Measurements from ENCODE around the gene HRAS.

DNA sequence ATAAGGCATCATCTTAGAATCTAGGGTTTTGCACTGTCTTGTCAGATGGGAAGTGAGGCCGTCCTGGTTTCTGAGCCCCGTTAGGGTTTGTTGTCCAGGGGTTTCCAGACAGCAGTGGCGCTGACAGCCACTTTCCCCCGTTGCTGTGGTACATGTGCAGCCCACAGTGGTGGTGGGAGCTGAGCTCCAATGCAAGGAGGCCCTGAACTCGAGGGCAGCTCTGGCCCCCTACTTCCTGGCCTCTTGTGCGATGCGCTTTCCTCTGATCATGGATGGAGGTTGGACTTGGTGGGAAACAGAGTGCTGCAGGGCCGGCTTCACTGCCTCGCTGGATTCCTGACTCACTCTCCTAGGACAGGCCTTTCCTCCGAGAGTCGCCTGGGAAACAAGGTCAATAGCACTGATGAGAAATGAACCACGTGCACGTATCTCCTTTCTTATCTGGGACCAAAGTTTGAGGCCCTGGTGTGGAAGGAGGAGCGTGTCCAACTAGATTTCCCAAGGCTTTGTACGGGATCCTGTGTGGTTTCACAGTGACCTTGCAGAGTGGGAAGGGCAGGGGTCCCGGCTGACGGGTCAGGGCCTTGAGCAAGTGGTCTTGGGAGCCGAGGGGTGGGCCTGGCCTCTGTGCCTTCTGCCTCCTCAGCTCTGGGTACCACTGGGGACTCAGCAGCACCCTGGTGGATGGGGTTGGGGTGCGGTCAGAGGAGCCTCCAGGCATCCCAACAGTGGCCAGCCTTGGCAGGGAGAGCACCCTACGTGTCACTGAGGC lies 44.6 kb upstream of the HRAS start:
- TF ChIP-seq ZNF384 (IDR thresholded peaks at IDR 0.05) (no peak), SUZ12 (IDR thresholded peaks at IDR 0.05) (no peak), FOXM1 (IDR thresholded peaks at IDR 0.05; ENCODE audit: borderline replicate concordance) (no peak), HDGF (IDR thresholded peaks at IDR 0.05; ENCODE audit: borderline replicate concordance) (no peak), L3MBTL2 (conservative IDR thresholded peaks at IDR 0.05) (no peak), SP1 (IDR thresholded peaks at IDR 0.05) (no peak), TARDBP (IDR thresholded peaks at IDR 0.05) (no peak), FOXA1 (IDR thresholded peaks at IDR 0.05) (no peak), NFRKB (IDR thresholded peaks at IDR 0.05) (no peak)

Data from HEK293T (cell line).